A673 (cell line): ENCODE results near the gene FRY.

ENCODE experiments used
- CTCF ChIP-seq: fragments of 300-800, 200-600 bp; sonication (generic); conservative IDR thresholded peaks from 2 replicates; pipeline ENCODE4 v1.5.1; 2017; ENCODE audit warnings: low read depth, mild to moderate bottlenecking, antibody characterized with exemption, low read length, moderate library complexity, mixed read lengths
- EZH2 ChIP-seq: fragments of 200-600 bp; sonication (generic); IDR thresholded peaks from 2 replicates; pipeline ENCODE4 v1.6.1; 2017; ENCODE audit warnings: borderline replicate concordance, low read depth, mild to moderate bottlenecking, mixed read lengths, antibody characterized with exemption, low read length; ENCODE audit not compliant: poor library complexity, severe bottlenecking

- TF ChIP-seq CTCF (no peak), EZH2 (no peak)
These were observed 82.0 kb downstream of the FRY start for GRCh38 chr13:32113532-32113931.
